ENCODE data around the gene MBTPS1. TPM values are rescaled to one million over a fixed set of nuclear protein-coding genes. Genes with fewer than 3 reads are reported as not detected.

MBTPS1 gene
- polyA plus RNA-seq, 2 donors, result 23.1 to 25.6 TPM

GRCh38 chr16:84093879-84094270 lies 22.9 kb downstream of the MBTPS1 start:
- Histone ChIP-seq H3K27ac (ENCODE audit: low read depth in 2 of 2, low read length in 1 of 2) (no peak overlapping the region), H3K27me3 (ENCODE audit: control insufficient read depth in 1 of 2, insufficient read depth in 2 of 2, low read length in 2 of 2) (no peaks in the 10 kb centered on the region), H3K4me1 (ENCODE audit: control insufficient read depth in 2 of 2, insufficient read depth in 2 of 2, low read length in 1 of 2) (peaks cover 0 to 4% of the 10 kb centered on the region in 2 donors), H3K4me3 (ENCODE audit: low read depth in 1 of 2, low read length in 2 of 2) (no peak overlapping the region), H3K36me3 (ENCODE audit: control insufficient read depth in 2 of 2, insufficient read depth in 2 of 2, low read length in 1 of 2) (peaks cover 9 to 32% of the 10 kb centered on the region in 2 donors), H3K9me3 (ENCODE audit: control insufficient read depth in 2 of 2, insufficient read depth in 1 of 2, low read depth in 1 of 2, low read length in 1 of 2) (no peaks in the 10 kb centered on the region)
- 94 to 100% methylated on average over 4 of the region's 4 CpGs for WGBS, 2 donors

- Histone ChIP-seq H3K27ac (ENCODE audit: low read depth in 2 of 2, low read length in 1 of 2) (no peak overlapping the region), H3K4me3 (ENCODE audit: low read depth in 1 of 2, low read length in 2 of 2) (no peak overlapping the region), H3K36me3 (ENCODE audit: control insufficient read depth in 2 of 2, insufficient read depth in 2 of 2, low read length in 1 of 2) (peaks cover 9 to 35% of the 10 kb centered on the region in 2 donors), H3K4me1 (ENCODE audit: control insufficient read depth in 2 of 2, insufficient read depth in 2 of 2, low read length in 1 of 2) (peaks cover 0 to 4% of the 10 kb centered on the region in 2 donors), H3K9me3 (ENCODE audit: control insufficient read depth in 2 of 2, insufficient read depth in 1 of 2, low read depth in 1 of 2, low read length in 1 of 2) (no peaks in the 10 kb centered on the region), H3K27me3 (ENCODE audit: control insufficient read depth in 1 of 2, insufficient read depth in 2 of 2, low read length in 2 of 2) (no peaks in the 10 kb centered on the region)
- 93% methylated on average over 16 of the region's 16 CpGs for WGBS, 2 donors
Observed at GRCh38 chr16:84093120-84093878, 23.4 kb downstream of the MBTPS1 start.

GRCh38 chr16:84091460-84091859 lies 25.3 kb downstream of the MBTPS1 start:
- 89 to 93% methylated on average over 10 of the region's 10 CpGs for WGBS, 2 donors
- Histone ChIP-seq H3K27ac (ENCODE audit: low read depth in 2 of 2, low read length in 1 of 2) (no peak overlapping the region), H3K9me3 (ENCODE audit: control insufficient read depth in 2 of 2, insufficient read depth in 1 of 2, low read depth in 1 of 2, low read length in 1 of 2) (no peaks in the 10 kb centered on the region), H3K4me1 (ENCODE audit: control insufficient read depth in 2 of 2, insufficient read depth in 2 of 2, low read length in 1 of 2) (peaks cover 0 to 4% of the 10 kb centered on the region in 2 donors), H3K36me3 (ENCODE audit: control insufficient read depth in 2 of 2, insufficient read depth in 2 of 2, low read length in 1 of 2) (peaks cover 9 to 41% of the 10 kb centered on the region in 2 donors), H3K4me3 (ENCODE audit: low read depth in 1 of 2, low read length in 2 of 2) (no peak overlapping the region), H3K27me3 (ENCODE audit: control insufficient read depth in 1 of 2, insufficient read depth in 2 of 2, low read length in 2 of 2) (no peaks in the 10 kb centered on the region)

GRCh38 chr16:84090211-84090610 lies 26.5 kb downstream of the MBTPS1 start:
- Histone ChIP-seq H3K36me3 (ENCODE audit: control insufficient read depth in 2 of 2, insufficient read depth in 2 of 2, low read length in 1 of 2) (peaks cover 15 to 42% of the 10 kb centered on the region in 2 donors), H3K4me3 (ENCODE audit: low read depth in 1 of 2, low read length in 2 of 2) (no peak overlapping the region), H3K27me3 (ENCODE audit: control insufficient read depth in 1 of 2, insufficient read depth in 2 of 2, low read length in 2 of 2) (no peaks in the 10 kb centered on the region), H3K9me3 (ENCODE audit: control insufficient read depth in 2 of 2, insufficient read depth in 1 of 2, low read depth in 1 of 2, low read length in 1 of 2) (no peaks in the 10 kb centered on the region), H3K27ac (ENCODE audit: low read depth in 2 of 2, low read length in 1 of 2) (no peak overlapping the region), H3K4me1 (ENCODE audit: control insufficient read depth in 2 of 2, insufficient read depth in 2 of 2, low read length in 1 of 2) (no peaks in the 10 kb centered on the region)
- 86 to 94% methylated on average over 9 of the region's 9 CpGs for WGBS, 2 donors

- Histone ChIP-seq H3K4me1 (ENCODE audit: control insufficient read depth in 2 of 2, insufficient read depth in 2 of 2, low read length in 1 of 2) (no peaks in the 10 kb centered on the region), H3K27ac (ENCODE audit: low read depth in 2 of 2, low read length in 1 of 2) (no peak overlapping the region), H3K9me3 (ENCODE audit: control insufficient read depth in 2 of 2, insufficient read depth in 1 of 2, low read depth in 1 of 2, low read length in 1 of 2) (no peaks in the 10 kb centered on the region), H3K4me3 (ENCODE audit: low read depth in 1 of 2, low read length in 2 of 2) (no peak overlapping the region), H3K27me3 (ENCODE audit: control insufficient read depth in 1 of 2, insufficient read depth in 2 of 2, low read length in 2 of 2) (no peaks in the 10 kb centered on the region), H3K36me3 (ENCODE audit: control insufficient read depth in 2 of 2, insufficient read depth in 2 of 2, low read length in 1 of 2) (peaks cover 15 to 42% of the 10 kb centered on the region in 2 donors)
- WGBS, 2 donors, result 71 to 78% methylated on average over 15 of the region's 15 CpGs
Observed at GRCh38 chr16:84088695-84089395, 27.9 kb downstream of the MBTPS1 start.

GRCh38 chr16:84087466-84088151 lies 29.1 kb downstream of the MBTPS1 start:
- H3K36me3 ChIP-seq (ENCODE audit: control insufficient read depth in 2 of 2, insufficient read depth in 2 of 2, low read length in 1 of 2), result peaks cover 6 to 35% of the 10 kb centered on the region in 2 donors
- H3K9me3 ChIP-seq (ENCODE audit: control insufficient read depth in 2 of 2, insufficient read depth in 1 of 2, low read depth in 1 of 2, low read length in 1 of 2), result no peaks in the 10 kb centered on the region
- no peak overlapping the region for H3K27ac ChIP-seq (ENCODE audit: low read depth in 2 of 2, low read length in 1 of 2)
- H3K4me1 ChIP-seq (ENCODE audit: control insufficient read depth in 2 of 2, insufficient read depth in 2 of 2, low read length in 1 of 2), result no peaks in the 10 kb centered on the region
- 77 to 79% methylated on average over 11 of the region's 11 CpGs for WGBS, 2 donors
- no peak overlapping the region for H3K4me3 ChIP-seq (ENCODE audit: low read depth in 1 of 2, low read length in 2 of 2)
- H3K27me3 ChIP-seq (ENCODE audit: control insufficient read depth in 1 of 2, insufficient read depth in 2 of 2, low read length in 2 of 2), result no peaks in the 10 kb centered on the region

GRCh38 chr16:84087001-84087400 lies 29.7 kb downstream of the MBTPS1 start:
- H3K36me3 ChIP-seq (ENCODE audit: control insufficient read depth in 2 of 2, insufficient read depth in 2 of 2, low read length in 1 of 2), result peaks cover 8 to 39% of the 10 kb centered on the region in 2 donors
- H3K4me1 ChIP-seq (ENCODE audit: control insufficient read depth in 2 of 2, insufficient read depth in 2 of 2, low read length in 1 of 2), result no peaks in the 10 kb centered on the region
- no peaks in the 10 kb centered on the region for H3K9me3 ChIP-seq (ENCODE audit: control insufficient read depth in 2 of 2, insufficient read depth in 1 of 2, low read depth in 1 of 2, low read length in 1 of 2)
- H3K27ac ChIP-seq (ENCODE audit: low read depth in 2 of 2, low read length in 1 of 2), result no peak overlapping the region
- WGBS, 2 donors, result 86 to 88% methylated on average over 12 of the region's 12 CpGs
- no peak overlapping the region for H3K4me3 ChIP-seq (ENCODE audit: low read depth in 1 of 2, low read length in 2 of 2)
- H3K27me3 ChIP-seq (ENCODE audit: control insufficient read depth in 1 of 2, insufficient read depth in 2 of 2, low read length in 2 of 2), result no peaks in the 10 kb centered on the region

- no peaks in the 10 kb centered on the region for H3K27me3 ChIP-seq (ENCODE audit: control insufficient read depth in 1 of 2, insufficient read depth in 2 of 2, low read length in 2 of 2)
- no peak overlapping the region for H3K4me3 ChIP-seq (ENCODE audit: low read depth in 1 of 2, low read length in 2 of 2)
- no peaks in the 10 kb centered on the region for H3K4me1 ChIP-seq (ENCODE audit: control insufficient read depth in 2 of 2, insufficient read depth in 2 of 2, low read length in 1 of 2)
- no peaks in the 10 kb centered on the region for H3K9me3 ChIP-seq (ENCODE audit: control insufficient read depth in 2 of 2, insufficient read depth in 1 of 2, low read depth in 1 of 2, low read length in 1 of 2)
- no peak overlapping the region for H3K27ac ChIP-seq (ENCODE audit: low read depth in 2 of 2, low read length in 1 of 2)
- 77 to 81% methylated on average over 11 of the region's 11 CpGs for whole genome bisulfite sequencing, 2 donors
- peaks cover 10 to 38% of the 10 kb centered on the region in 2 donors for H3K36me3 ChIP-seq (ENCODE audit: control insufficient read depth in 2 of 2, insufficient read depth in 2 of 2, low read length in 1 of 2)
Observed at GRCh38 chr16:84086341-84086740, 30.4 kb downstream of the MBTPS1 start.

- H3K4me3 ChIP-seq (ENCODE audit: low read depth in 1 of 2, low read length in 2 of 2), result no peak overlapping the region
- no peaks in the 10 kb centered on the region for H3K27me3 ChIP-seq (ENCODE audit: control insufficient read depth in 1 of 2, insufficient read depth in 2 of 2, low read length in 2 of 2)
- 66 to 67% methylated on average over 6 of the region's 6 CpGs for WGBS, 2 donors
- H3K9me3 ChIP-seq (ENCODE audit: control insufficient read depth in 2 of 2, insufficient read depth in 1 of 2, low read depth in 1 of 2, low read length in 1 of 2), result no peaks in the 10 kb centered on the region
- no peak overlapping the region for H3K27ac ChIP-seq (ENCODE audit: low read depth in 2 of 2, low read length in 1 of 2)
- H3K4me1 ChIP-seq (ENCODE audit: control insufficient read depth in 2 of 2, insufficient read depth in 2 of 2, low read length in 1 of 2), result no peaks in the 10 kb centered on the region
- peaks cover 10 to 42% of the 10 kb centered on the region in 2 donors for H3K36me3 ChIP-seq (ENCODE audit: control insufficient read depth in 2 of 2, insufficient read depth in 2 of 2, low read length in 1 of 2)
Observed at GRCh38 chr16:84085773-84086172, 31.0 kb downstream of the MBTPS1 start.
